C1 segment of cervical spinal cord (tissue), 14 donors: ENCODE measurements around the gene PALLD.

ENCODE experiments used
- DNase-seq, 14 donors: peaks; one replicate each; lab custom pipeline; 2025; lab: John Stamatoyannopoulos, UW

The PALLD gene

GRCh38 chr4:168826620-168827019 is 329.8 kb downstream of the PALLD start:
- DNase-seq, result no peak

- no peak for DNase-seq
These were observed 334.1 kb downstream of the PALLD start for GRCh38 chr4:168830777-168831512.

GRCh38 chr4:168831585-168831918 is 334.7 kb downstream of the PALLD start:
- peak in 1 of 14 donors; percentile 58 for DNase-seq

- DNase-seq, result peak in 12 of 14 donors; percentile 11 to 75 (median 54)
These were observed 335.3 kb downstream of the PALLD start for GRCh38 chr4:168831919-168832762.

- DNase-seq, result peak in 12 of 14 donors; percentile 4 to 68 (median 34)
These were observed 336.1 kb downstream of the PALLD start for GRCh38 chr4:168832763-168833575.

GRCh38 chr4:168833881-168834280 is 337.0 kb downstream of the PALLD start:
- no peak for DNase-seq

GRCh38 chr4:168835880-168836454 is 339.1 kb downstream of the PALLD start:
- peak in 1 of 14 donors; percentile 12 for DNase-seq

GRCh38 chr4:168836490-168836889 is 339.6 kb downstream of the PALLD start:
- DNase-seq, result no peak

GRCh38 chr4:168837922-168838321 is 341.1 kb downstream of the PALLD start:
- DNase-seq, result no peak

- no peak for DNase-seq
These were observed 343.0 kb downstream of the PALLD start for GRCh38 chr4:168839758-168840391.

- no peak for DNase-seq
These were observed 343.5 kb downstream of the PALLD start for GRCh38 chr4:168840392-168840763.

- DNase-seq, result peak in 3 of 14 donors; percentile 11 to 38 (median 13)
These were observed 344.3 kb downstream of the PALLD start for GRCh38 chr4:168841000-168841671.

GRCh38 chr4:168841672-168842019 is 344.8 kb downstream of the PALLD start:
- no peak for DNase-seq

GRCh38 chr4:168842186-168842585 is 345.3 kb downstream of the PALLD start:
- no peak for DNase-seq

- no peak for DNase-seq
These were observed 346.8 kb downstream of the PALLD start for GRCh38 chr4:168843635-168844034.

- no peak for DNase-seq
These were observed 347.6 kb downstream of the PALLD start for GRCh38 chr4:168844353-168845049.

GRCh38 chr4:168845897-168846296 is 349.0 kb downstream of the PALLD start:
- DNase-seq, result no peak

GRCh38 chr4:168846414-168846813 is 349.6 kb downstream of the PALLD start:
- DNase-seq, result no peak

GRCh38 chr4:168847771-168848502 is 351.1 kb downstream of the PALLD start:
- DNase-seq, result peak in 6 of 14 donors; percentile 9 to 36 (median 19)
